Body of pancreas (tissue), 4 donors: ENCODE measurements around the gene SORCS2. TPM values are rescaled to one million over a fixed set of nuclear protein-coding genes. Genes with fewer than 3 reads are reported as not detected.

ENCODE experiments used
- ATAC-seq: fragments of 150-250 bp; one replicate; pipeline ENCODE4 v1.9.1; 2016
- DNase-seq, 4 donors: peaks; one replicate each; pipeline ENCODE4 v3.0.0-alpha.2; 2019
- H3K27ac ChIP-seq, 4 donors: fragments of 200-600 bp; sonication (generic); 1 replicate in 3 of 4; 2 replicates in 1 of 4; pipeline versions ENCODE4 v1.5.1 to v1.6.1; 2016 to 2019; ENCODE audit warnings: mild to moderate bottlenecking in 1 of 4, mixed read lengths in 1 of 4, moderate library complexity in 1 of 4
- H3K27me3 ChIP-seq, 2 donors: fragments of 200-600 bp; sonication (generic); one replicate each; pipeline ENCODE4 v1.6.0; 2016; ENCODE audit warnings: mild to moderate bottlenecking in 1 of 2
- H3K36me3 ChIP-seq, 2 donors: fragments of 200-600 bp; sonication (generic); replicated peaks in 1 of 2; 2 replicates each; pipeline ENCODE4 v1.5.1; 2016; ENCODE audit warnings: low read depth in 2 of 2; ENCODE audit not compliant: insufficient read depth in 1 of 2
- H3K4me1 ChIP-seq: fragments of 200-600 bp; sonication (generic); one replicate; pipeline ENCODE4 v1.6.0; 2016
- H3K4me3 ChIP-seq, 2 donors: fragments of 200-600 bp; sonication (generic); 1 replicate in 1 of 2; 2 replicates in 1 of 2; pipeline ENCODE4 v1.5.1; 2016 to 2019
- H3K9me3 ChIP-seq, 3 donors: fragments of 200-600 bp; sonication (generic); 1 replicate in 2 of 3; 2 replicates in 1 of 3; pipeline ENCODE4 v1.5.1; 2016
- POLR2A ChIP-seq, 3 donors: fragments of 450-650 bp; IDR thresholded peaks; one replicate each; pipeline ENCODE4 v1.6.1; 2016; ENCODE audit warnings: antibody characterized with exemption in 3 of 3, mild to moderate bottlenecking in 2 of 3
- WGBS, 2 donors: methylation state at CpG; one replicate each; pipeline ENCODE4 v1.1.5; 2017; 5-methylcytosine and 5-hydroxymethylcytosine counted together
- intact Hi-C: fragments of 100-400 bp; cut with DNase I; formaldehyde crosslinking; loops from one replicate; pipeline ENCODE4 v1.15.1; 2023
- total RNA-seq, 2 donors: library from RNA; depleted of rRNA; stranded (reverse); fragments of >200 nt; gene quantifications; one replicate each; pipeline ENCODE4 v1.1.0, GENCODE V29; 2016
- TF ChIP-seq, protein P1 (sequence below), 7 experiments: fragments of 450-650 bp in 4 of 7; fragments of 200-600 bp in 3 of 7; sonication (generic) in 3 of 7; IDR thresholded peaks; one replicate each; pipeline ENCODE4 v1.5.1; 2016 to 2019; ENCODE audit warnings: antibody characterized with exemption in 7 of 7

The SORCS2 gene
- total RNA-seq, 2 donors from 2014 or later, result 0.26 to 0.33 TPM

DNA sequence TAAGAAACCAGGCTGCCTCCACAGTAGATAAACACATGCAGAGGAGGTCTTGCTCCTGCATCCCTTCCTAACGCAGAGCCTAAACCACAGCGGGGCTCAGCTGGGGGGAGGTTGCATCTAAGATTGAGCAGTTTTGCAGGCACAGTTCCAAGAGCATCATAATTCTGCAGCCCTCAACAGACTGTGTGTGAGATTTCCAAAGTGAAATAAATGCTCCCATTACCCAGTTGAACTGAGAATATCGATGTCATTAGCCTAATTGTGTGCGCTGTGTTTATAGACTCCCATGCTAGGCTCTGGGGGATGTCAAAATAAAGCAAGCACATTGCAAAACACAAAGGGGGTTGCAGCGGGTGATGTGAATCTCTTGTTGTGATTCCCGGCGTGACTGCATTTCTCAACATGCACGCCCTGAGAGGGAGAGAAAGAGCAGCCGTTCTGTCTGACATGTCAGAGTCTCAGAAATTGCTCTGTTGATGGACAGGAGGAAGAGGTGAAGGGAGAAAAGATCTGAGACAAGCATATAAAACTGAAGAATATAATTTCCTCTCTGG, 392.3 kb downstream of the SORCS2 start:
- H3K4me1 ChIP-seq, result no peaks in the 10 kb centered on the region
- no peaks in the 10 kb centered on the region for H3K27me3 ChIP-seq
- intact Hi-C loops, result no loop called here
- ATAC-seq (no peak), DNase-seq (no peak)
- no peak overlapping the region for H3K27ac ChIP-seq
- no peak overlapping the region for H3K4me3 ChIP-seq
- TF ChIP-seq, protein P1, sequence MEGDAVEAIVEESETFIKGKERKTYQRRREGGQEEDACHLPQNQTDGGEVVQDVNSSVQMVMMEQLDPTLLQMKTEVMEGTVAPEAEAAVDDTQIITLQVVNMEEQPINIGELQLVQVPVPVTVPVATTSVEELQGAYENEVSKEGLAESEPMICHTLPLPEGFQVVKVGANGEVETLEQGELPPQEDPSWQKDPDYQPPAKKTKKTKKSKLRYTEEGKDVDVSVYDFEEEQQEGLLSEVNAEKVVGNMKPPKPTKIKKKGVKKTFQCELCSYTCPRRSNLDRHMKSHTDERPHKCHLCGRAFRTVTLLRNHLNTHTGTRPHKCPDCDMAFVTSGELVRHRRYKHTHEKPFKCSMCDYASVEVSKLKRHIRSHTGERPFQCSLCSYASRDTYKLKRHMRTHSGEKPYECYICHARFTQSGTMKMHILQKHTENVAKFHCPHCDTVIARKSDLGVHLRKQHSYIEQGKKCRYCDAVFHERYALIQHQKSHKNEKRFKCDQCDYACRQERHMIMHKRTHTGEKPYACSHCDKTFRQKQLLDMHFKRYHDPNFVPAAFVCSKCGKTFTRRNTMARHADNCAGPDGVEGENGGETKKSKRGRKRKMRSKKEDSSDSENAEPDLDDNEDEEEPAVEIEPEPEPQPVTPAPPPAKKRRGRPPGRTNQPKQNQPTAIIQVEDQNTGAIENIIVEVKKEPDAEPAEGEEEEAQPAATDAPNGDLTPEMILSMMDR (IDR thresholded peaks at IDR 0.05), result no peak
- TF ChIP-seq POLR2A (IDR thresholded peaks at IDR 0.05), result no peak
- no peaks in the 10 kb centered on the region for H3K9me3 ChIP-seq
- H3K36me3 ChIP-seq, result no peaks in the 10 kb centered on the region
- WGBS, 2 donors, result 65 to 72% methylated on average over 9 of the region's 9 CpGs

DNA sequence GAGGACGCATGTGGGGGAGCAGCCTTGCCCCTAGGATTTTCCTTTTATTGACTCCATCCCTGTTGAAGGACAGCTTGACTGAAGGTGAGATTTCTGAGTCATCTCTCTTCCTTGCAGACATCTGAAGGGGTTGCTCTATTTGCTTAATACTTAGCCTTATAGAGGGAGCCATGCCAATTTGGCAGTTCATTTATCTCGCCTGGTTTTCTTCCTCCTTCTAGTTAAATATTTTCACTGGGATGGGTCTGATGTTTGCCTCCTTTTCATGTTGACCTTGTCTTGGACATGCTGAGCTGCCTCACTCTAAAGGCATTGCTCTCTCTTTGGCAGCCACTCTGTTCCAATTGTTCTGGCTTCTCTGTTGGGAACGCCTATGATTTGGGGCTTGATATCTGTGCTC, 393.4 kb downstream of the SORCS2 start:
- Histone ChIP-seq H3K9me3 (no peaks in the 10 kb centered on the region), H3K4me3 (no peak overlapping the region), H3K4me1 (no peaks in the 10 kb centered on the region), H3K36me3 (no peaks in the 10 kb centered on the region), H3K27me3 (no peaks in the 10 kb centered on the region), H3K27ac (no peak overlapping the region)
- no peak for ATAC-seq
- 42 to 43% methylated on average over 3 of the region's 3 CpGs for WGBS, 2 donors
- no peak for DNase-seq
- TF ChIP-seq, protein P1 (IDR thresholded peaks at IDR 0.05), result no peak
- TF ChIP-seq POLR2A (IDR thresholded peaks at IDR 0.05), result no peak
- intact Hi-C loops, result no loop called here

DNA sequence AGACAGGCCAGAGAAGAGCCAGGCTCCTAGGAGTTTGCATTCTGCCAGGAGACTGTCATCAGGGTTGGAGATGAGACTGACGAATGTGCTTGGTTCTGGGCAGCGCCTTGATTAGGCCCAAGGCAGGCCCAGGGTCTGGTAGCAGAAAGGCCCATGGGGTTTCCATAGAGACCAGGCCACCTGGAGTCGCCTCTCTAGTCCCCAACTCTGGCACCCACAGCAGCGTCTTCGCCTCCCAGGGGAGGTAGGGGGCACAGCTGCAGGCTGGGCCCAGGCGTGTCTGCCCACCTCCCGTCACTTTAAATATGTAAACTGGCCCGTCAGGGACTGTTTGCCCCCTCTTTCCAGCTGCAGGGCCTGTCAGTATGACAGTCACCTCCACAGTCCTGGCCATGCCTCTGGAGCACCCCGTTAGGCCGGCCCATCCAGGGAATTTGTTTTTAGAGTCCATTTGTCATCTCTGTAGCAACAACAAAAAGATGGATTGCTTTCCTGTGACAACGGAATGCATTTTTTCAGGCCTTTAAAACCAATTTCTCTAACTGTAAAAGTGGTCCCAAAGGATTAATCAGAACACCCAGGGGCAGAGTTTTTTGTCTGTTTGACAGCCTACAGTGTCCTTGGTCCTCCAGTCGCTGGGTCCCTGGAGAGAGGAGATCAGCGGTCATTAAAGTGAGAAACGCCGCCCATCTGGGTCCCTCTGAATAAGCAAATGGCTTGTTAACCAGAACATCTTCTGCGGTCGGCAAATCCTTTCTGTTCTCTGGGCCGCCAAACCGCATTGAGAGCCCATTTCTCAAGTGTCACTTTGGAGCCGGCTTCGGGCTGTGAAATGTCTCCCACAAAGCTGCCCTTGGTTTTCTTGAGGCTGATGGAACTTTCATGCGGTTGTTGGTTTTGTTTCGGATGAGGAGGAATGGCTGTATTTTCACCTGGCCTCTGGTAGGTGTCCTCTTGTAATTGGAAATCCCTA, 395.4 kb downstream of the SORCS2 start:
- DNase-seq (no peak), ATAC-seq (no peak)
- intact Hi-C loops, result no loop called here
- Histone ChIP-seq H3K36me3 (no peaks in the 10 kb centered on the region), H3K9me3 (no peaks in the 10 kb centered on the region), H3K4me1 (no peaks in the 10 kb centered on the region), H3K4me3 (no peak overlapping the region), H3K27ac (no peak overlapping the region), H3K27me3 (no peaks in the 10 kb centered on the region)
- TF ChIP-seq, protein P1 (IDR thresholded peaks at IDR 0.05), result no peak
- no peak for TF ChIP-seq POLR2A (IDR thresholded peaks at IDR 0.05)
- 52 to 59% methylated on average over 15 to 23 of the region's 23 CpGs for WGBS, 2 donors

DNA sequence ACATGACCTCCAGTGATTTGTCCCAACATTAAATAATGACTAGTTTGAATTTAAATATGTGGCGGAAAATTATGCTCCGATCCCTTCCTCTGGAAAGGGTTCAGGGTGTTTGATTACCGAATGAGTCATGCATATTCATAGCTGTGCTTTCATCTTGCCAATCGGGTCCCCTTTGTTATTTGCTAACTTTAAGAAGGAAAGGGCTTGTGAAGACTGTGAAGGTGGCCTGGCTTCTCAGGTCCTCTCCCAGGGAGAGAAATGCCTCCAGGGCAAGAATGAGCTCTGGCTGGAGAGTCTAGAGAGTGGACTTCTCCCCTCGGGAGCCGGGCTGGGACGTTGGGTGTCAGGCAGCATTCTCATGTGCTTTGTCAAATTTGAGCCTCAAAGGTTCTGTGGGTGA, 397.9 kb downstream of the SORCS2 start:
- intact Hi-C loops, result no loop called here
- 45 to 49% methylated on average over 7 of the region's 7 CpGs for WGBS, 2 donors
- TF ChIP-seq, protein P1 (IDR thresholded peaks at IDR 0.05), result no peak
- TF ChIP-seq POLR2A (IDR thresholded peaks at IDR 0.05), result no peak

More for the DNA sequence above, 397.9 kb downstream of the SORCS2 start:
- Histone ChIP-seq H3K9me3 (no peaks in the 10 kb centered on the region), H3K4me3 (no peak overlapping the region), H3K36me3 (no peaks in the 10 kb centered on the region), H3K4me1 (no peaks in the 10 kb centered on the region), H3K27ac (no peak overlapping the region), H3K27me3 (no peaks in the 10 kb centered on the region)
- ATAC-seq (no peak), DNase-seq (no peak)
